ENCODE data around the gene NCAPD2. TPM values are rescaled to one million over a fixed set of nuclear protein-coding genes. Genes with fewer than 3 reads are reported as not detected.

NCAPD2 gene
- total and polyA plus RNA-seq, 4 donors = 5.8 to 30.7 (median 15.8) TPM

DNA sequence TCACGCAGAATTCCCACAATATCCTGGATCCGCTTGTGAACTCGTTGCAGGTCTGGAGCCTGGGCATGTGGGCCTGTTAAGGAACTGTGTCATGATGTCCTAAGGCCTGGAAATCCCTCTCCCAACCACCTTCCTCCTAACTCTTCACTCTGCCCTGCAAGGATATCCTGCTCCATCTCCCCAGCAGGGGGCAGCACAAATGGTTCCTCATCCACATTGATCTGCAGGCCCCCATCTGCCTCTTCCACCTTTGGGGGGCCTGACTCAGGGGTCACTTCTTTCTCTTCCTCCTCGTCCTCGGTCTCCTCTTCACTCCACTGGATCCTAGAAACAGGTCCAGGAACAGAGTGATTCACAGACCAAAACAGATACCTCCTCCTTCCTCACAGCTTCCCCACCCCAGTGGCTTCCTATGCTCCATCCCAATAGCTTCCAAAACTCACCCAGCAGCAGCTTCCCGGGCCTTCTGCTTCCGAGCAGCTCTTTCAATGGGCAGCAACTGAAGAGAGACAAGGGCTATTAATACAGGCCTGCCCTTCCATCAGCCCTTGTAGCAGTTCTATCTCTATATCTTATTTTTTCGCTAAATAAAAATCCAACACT, 69.6 kb downstream of the NCAPD2 start:
- ATAC-seq (ENCODE audit: insufficient read depth, low FRiP score) (no peak), DNase-seq (peak in 2 of 3 donors; percentile 22 to 42)
- H3K9me3 ChIP-seq (ENCODE audit: control insufficient read depth in 4 of 4, insufficient read depth in 3 of 4, low read length in 3 of 4) = no peaks in the 10 kb centered on the region
- H3K27ac ChIP-seq (ENCODE audit: low read depth in 1 of 2, low read length in 1 of 2) = no peak overlapping the region
- TF ChIP-seq, protein P1, sequence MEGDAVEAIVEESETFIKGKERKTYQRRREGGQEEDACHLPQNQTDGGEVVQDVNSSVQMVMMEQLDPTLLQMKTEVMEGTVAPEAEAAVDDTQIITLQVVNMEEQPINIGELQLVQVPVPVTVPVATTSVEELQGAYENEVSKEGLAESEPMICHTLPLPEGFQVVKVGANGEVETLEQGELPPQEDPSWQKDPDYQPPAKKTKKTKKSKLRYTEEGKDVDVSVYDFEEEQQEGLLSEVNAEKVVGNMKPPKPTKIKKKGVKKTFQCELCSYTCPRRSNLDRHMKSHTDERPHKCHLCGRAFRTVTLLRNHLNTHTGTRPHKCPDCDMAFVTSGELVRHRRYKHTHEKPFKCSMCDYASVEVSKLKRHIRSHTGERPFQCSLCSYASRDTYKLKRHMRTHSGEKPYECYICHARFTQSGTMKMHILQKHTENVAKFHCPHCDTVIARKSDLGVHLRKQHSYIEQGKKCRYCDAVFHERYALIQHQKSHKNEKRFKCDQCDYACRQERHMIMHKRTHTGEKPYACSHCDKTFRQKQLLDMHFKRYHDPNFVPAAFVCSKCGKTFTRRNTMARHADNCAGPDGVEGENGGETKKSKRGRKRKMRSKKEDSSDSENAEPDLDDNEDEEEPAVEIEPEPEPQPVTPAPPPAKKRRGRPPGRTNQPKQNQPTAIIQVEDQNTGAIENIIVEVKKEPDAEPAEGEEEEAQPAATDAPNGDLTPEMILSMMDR (IDR thresholded peaks at IDR 0.05; ENCODE audit: control extremely low read depth, extremely low read depth) = peak; percentile 44
- no peak overlapping the region for H3K9ac ChIP-seq (ENCODE audit: insufficient read depth in 1 of 2, low read length in 2 of 2)
- H3K27me3 ChIP-seq (ENCODE audit: control insufficient read depth in 3 of 3, insufficient read depth in 3 of 3, low read length in 2 of 3) = no peaks in the 10 kb centered on the region
- H3K36me3 ChIP-seq (ENCODE audit: control insufficient read depth in 4 of 4, insufficient read depth in 4 of 4, low read length in 4 of 4) = peaks cover 36 to 49% (median 47%) of the 10 kb centered on the region in 4 donors
- H3K4me1 ChIP-seq (ENCODE audit: control insufficient read depth in 5 of 5, insufficient read depth in 5 of 5, low read length in 5 of 5) = peaks cover 0 to 10% (median 6%) of the 10 kb centered on the region in 5 donors
- WGBS, 2 donors = 76 to 78% methylated on average over 8 of the region's 8 CpGs
- no peak overlapping the region for H3K4me3 ChIP-seq

DNA sequence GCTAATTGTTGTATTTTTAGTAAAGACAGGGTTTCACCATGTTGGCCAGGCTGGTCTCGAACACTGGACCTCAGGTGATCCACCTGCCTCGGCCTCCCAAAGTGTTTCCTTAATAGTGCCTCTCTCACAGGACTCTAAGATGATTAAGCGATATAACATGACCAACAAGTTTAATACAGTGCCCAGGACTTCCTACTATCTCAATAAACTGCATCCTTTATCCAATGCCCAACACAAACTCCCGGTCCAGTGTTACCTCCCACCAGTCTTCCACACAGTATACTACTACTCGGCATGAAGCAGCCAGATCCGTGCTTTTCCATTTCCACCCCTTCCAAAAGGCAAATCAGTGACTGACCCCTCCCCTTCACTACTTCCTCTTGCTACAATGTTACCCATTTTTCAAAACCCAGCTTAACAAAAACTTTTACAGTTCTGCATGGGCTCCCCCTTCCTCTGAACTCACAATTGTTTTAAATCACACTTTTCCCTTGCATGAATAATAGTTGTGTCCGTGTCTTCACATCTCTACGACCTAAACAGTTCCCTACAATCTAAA, 73.3 kb downstream of the NCAPD2 start:
- H3K9ac ChIP-seq (ENCODE audit: insufficient read depth in 1 of 2, low read length in 2 of 2) = peak overlapping the region; percentile 51 to 73
- WGBS, 2 donors = 40 to 46% methylated on average over 8 of the region's 8 CpGs

DNA sequence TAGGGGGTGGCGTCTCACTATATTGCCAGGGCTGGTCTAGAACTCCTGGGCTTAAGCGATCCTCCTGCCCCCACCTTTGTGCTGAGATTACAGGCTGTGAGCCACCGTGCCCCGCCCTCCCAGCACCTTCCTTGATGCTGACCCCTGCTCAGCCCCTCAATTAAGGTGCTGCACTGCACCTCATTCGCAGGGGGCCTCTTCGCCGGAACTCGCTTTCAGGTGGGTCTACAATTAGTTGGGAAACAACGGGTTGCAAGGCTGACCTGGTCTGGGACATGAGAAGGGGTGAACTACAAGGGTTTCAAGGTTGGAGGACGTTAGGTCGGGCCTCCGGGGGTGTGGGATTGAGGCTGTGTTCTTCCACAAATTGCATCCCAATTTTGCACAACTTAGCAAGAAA, 75.4 kb downstream of the NCAPD2 start:
- no peak for ATAC-seq (ENCODE audit: insufficient read depth, low FRiP score)
- Histone ChIP-seq H3K27ac (ENCODE audit: low read depth in 1 of 2, low read length in 1 of 2) (no peak overlapping the region), H3K9me3 (ENCODE audit: control insufficient read depth in 4 of 4, insufficient read depth in 3 of 4, low read length in 3 of 4) (no peaks in the 10 kb centered on the region), H3K4me1 (ENCODE audit: control insufficient read depth in 5 of 5, insufficient read depth in 5 of 5, low read length in 5 of 5) (peaks cover 0 to 10% (median 6%) of the 10 kb centered on the region in 5 donors), H3K9ac (ENCODE audit: insufficient read depth in 1 of 2, low read length in 2 of 2) (no peak overlapping the region), H3K36me3 (ENCODE audit: control insufficient read depth in 4 of 4, insufficient read depth in 4 of 4, low read length in 4 of 4) (peaks cover 10 to 33% (median 30%) of the 10 kb centered on the region in 4 donors), H3K27me3 (ENCODE audit: control insufficient read depth in 3 of 3, insufficient read depth in 3 of 3, low read length in 2 of 3) (no peaks in the 10 kb centered on the region), H3K4me3 (no peak overlapping the region)
- 90 to 91% methylated on average over 12 of the region's 12 CpGs for WGBS, 2 donors
- no peak for DNase-seq
- TF ChIP-seq, protein P1 (IDR thresholded peaks at IDR 0.05; ENCODE audit: control extremely low read depth, extremely low read depth) = no peak

More for the DNA sequence above, 73.3 kb downstream of the NCAPD2 start:
- Histone ChIP-seq H3K4me3 (peak overlapping the region; percentile 35), H3K36me3 (ENCODE audit: control insufficient read depth in 4 of 4, insufficient read depth in 4 of 4, low read length in 4 of 4) (peaks cover 13 to 43% (median 37%) of the 10 kb centered on the region in 4 donors), H3K27ac (ENCODE audit: low read depth in 1 of 2, low read length in 1 of 2) (no peak overlapping the region), H3K4me1 (ENCODE audit: control insufficient read depth in 5 of 5, insufficient read depth in 5 of 5, low read length in 5 of 5) (peaks cover 0 to 10% (median 6%) of the 10 kb centered on the region in 5 donors), H3K27me3 (ENCODE audit: control insufficient read depth in 3 of 3, insufficient read depth in 3 of 3, low read length in 2 of 3) (no peaks in the 10 kb centered on the region), H3K9me3 (ENCODE audit: control insufficient read depth in 4 of 4, insufficient read depth in 3 of 4, low read length in 3 of 4) (no peaks in the 10 kb centered on the region)
- DNase-seq (no peak), ATAC-seq (ENCODE audit: insufficient read depth, low FRiP score) (no peak)
- TF ChIP-seq, protein P1 (IDR thresholded peaks at IDR 0.05; ENCODE audit: control extremely low read depth, extremely low read depth) = no peak
